ENCODE results near the gene ARPC4. TPM values are rescaled to one million over a fixed set of nuclear protein-coding genes. Genes with fewer than 3 reads are reported as not detected.

ARPC4 gene
- total and polyA plus RNA-seq, 2 donors (not counting 3 experiments of a cell fraction or from before 2014, with no cell fraction given), result 181 to 197 TPM

DNA sequence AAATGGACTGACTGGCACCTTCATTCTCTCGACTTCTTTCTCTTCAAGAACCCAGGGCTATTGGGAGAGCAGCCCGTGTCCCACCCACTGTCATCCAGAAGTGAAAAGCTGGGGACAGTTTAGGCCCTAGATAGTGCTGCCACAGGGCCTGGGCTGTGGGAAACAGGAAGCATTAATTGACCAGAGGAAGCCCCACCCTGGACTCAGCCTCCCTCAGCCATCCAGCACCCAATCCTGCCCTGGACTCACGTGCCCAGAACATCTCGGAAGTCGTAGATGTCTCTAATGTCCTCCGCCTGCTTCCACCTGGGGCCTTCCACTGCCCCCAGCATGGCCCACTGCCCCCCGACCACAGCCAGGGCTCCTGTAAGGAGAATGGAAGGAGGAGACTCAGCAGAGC is 25.5 kb upstream of the ARPC4 start:
- Histone ChIP-seq H3K27me3 (ENCODE audit: control insufficient read depth in 2 of 2, insufficient read depth in 2 of 2, low read length in 2 of 2) (no peaks in the 10 kb centered on the region), H3K9me1 (replicated peaks; ENCODE audit: control insufficient read depth, extremely low read depth, insufficient read depth, low read length) (no peaks in the 10 kb centered on the region), H2AFZ (ENCODE audit: low read depth, low read length) (no peak overlapping the region), H3K4me2 (ENCODE audit: insufficient read depth, low read length) (no peak overlapping the region), H3K27ac (ENCODE audit: insufficient read depth, low read depth, low read length) (no peak overlapping the region), H3K79me2 (ENCODE audit: control insufficient read depth, insufficient read depth, low read length) (peaks cover 6% of the 10 kb centered on the region), H3K9me3 (replicated peaks; ENCODE audit: control insufficient read depth, insufficient read depth, low read length) (no peaks in the 10 kb centered on the region), H3K4me1 (ENCODE audit: control insufficient read depth, extremely low read depth, insufficient read depth, low read length) (peaks cover 18% of the 10 kb centered on the region), H3K4me3 (replicated peaks in 1 of 3; ENCODE audit: insufficient read depth in 1 of 3, low read depth in 1 of 3, low read length in 3 of 3) (no peak overlapping the region), H4K20me1 (replicated peaks; ENCODE audit: control insufficient read depth, extremely low read depth, insufficient read depth, low read length) (no peaks in the 10 kb centered on the region), H3K9ac (replicated peaks; ENCODE audit: extremely low read depth, insufficient read depth, low read length) (no peak overlapping the region), H3K36me3 (ENCODE audit: control insufficient read depth in 2 of 2, extremely low read depth in 1 of 2, insufficient read depth in 2 of 2, low read length in 2 of 2) (peaks cover 0 to 2% of the 10 kb centered on the region in 2 experiments)
- DNase-seq (ENCODE audit: low read depth, low spot score) (no peak), FAIRE-seq (no peak)
- dilution Hi-C loops (cut with MboI; ENCODE audit: extremely low pct_ligation_motif_present, low sequenced_read_pairs) (no loop called here), intact Hi-C loops (cut with micrococcal nuclease) (no loop called here)
- CTCF ChIA-PET, result no interaction called here
- no peak for TF ChIP-seq POLR2AphosphoS5 (IDR thresholded peaks at IDR 0.05; ENCODE audit: insufficient read depth, low read depth, low read length)
- no peak for TF ChIP-seq FOS (IDR thresholded peaks at IDR 0.05; ENCODE audit: borderline replicate concordance, insufficient read depth, low read length)
- no peak for TF ChIP-seq JUN (IDR thresholded peaks at IDR 0.05; ENCODE audit: borderline replicate concordance, insufficient read depth, insufficient read length, low read depth)
- no peak for TF ChIP-seq GATA2 (IDR thresholded peaks at IDR 0.05; ENCODE audit: insufficient read depth, insufficient read length, low read depth, low read length)
- no peak for TF ChIP-seq EZH2 (IDR thresholded peaks at IDR 0.05; ENCODE audit: borderline replicate concordance, low read depth, low read length, severe bottlenecking)
- TF ChIP-seq, protein P1, sequence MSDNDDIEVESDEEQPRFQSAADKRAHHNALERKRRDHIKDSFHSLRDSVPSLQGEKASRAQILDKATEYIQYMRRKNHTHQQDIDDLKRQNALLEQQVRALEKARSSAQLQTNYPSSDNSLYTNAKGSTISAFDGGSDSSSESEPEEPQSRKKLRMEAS (IDR thresholded peaks at IDR 0.05; ENCODE audit: insufficient read depth, insufficient read length), result no peak
- TF ChIP-seq, protein P2, sequence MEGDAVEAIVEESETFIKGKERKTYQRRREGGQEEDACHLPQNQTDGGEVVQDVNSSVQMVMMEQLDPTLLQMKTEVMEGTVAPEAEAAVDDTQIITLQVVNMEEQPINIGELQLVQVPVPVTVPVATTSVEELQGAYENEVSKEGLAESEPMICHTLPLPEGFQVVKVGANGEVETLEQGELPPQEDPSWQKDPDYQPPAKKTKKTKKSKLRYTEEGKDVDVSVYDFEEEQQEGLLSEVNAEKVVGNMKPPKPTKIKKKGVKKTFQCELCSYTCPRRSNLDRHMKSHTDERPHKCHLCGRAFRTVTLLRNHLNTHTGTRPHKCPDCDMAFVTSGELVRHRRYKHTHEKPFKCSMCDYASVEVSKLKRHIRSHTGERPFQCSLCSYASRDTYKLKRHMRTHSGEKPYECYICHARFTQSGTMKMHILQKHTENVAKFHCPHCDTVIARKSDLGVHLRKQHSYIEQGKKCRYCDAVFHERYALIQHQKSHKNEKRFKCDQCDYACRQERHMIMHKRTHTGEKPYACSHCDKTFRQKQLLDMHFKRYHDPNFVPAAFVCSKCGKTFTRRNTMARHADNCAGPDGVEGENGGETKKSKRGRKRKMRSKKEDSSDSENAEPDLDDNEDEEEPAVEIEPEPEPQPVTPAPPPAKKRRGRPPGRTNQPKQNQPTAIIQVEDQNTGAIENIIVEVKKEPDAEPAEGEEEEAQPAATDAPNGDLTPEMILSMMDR (IDR thresholded peaks at IDR 0.05; ENCODE audit: extremely low read depth in 1 of 2, insufficient read depth in 1 of 2, low read depth in 1 of 2, low read length in 2 of 2), result no peak
- no peak for TF ChIP-seq POLR2A (IDR thresholded peaks at IDR 0.05; ENCODE audit: low read depth, low read length)
- no peak for TF ChIP-seq MYC (IDR thresholded peaks at IDR 0.05; ENCODE audit: low read depth, low read length)
- BruUV-seq (replicated peaks), result no TSS peak
- POLR2A ChIA-PET, result no interaction called here
